GM21367 (cell line): ENCODE data around the gene NAP1L4.

ENCODE experiments used
- ATAC-seq: cut with Tn5 transposase; IDR thresholded peaks from one replicate; pipeline ENCODE4 v1.9.1; 2021; ENCODE audit not compliant: unreplicated experiment

NAP1L4 gene

GRCh38 chr11:2963761-2964160 lies 28.4 kb downstream of the NAP1L4 start:
- no peak for ATAC-seq

GRCh38 chr11:2963112-2963754 lies 28.9 kb downstream of the NAP1L4 start:
- no peak for ATAC-seq

GRCh38 chr11:2961080-2961479 lies 31.0 kb downstream of the NAP1L4 start:
- no peak for ATAC-seq

GRCh38 chr11:2960139-2960538 lies 32.0 kb downstream of the NAP1L4 start:
- no peak for ATAC-seq

- ATAC-seq = no peak
These were observed 33.9 kb downstream of the NAP1L4 start for GRCh38 chr11:2958251-2958650.

- no peak for ATAC-seq
These were observed 36.1 kb downstream of the NAP1L4 start for GRCh38 chr11:2955906-2956476.

GRCh38 chr11:2954263-2954662 lies 37.9 kb downstream of the NAP1L4 start:
- no peak for ATAC-seq

GRCh38 chr11:2952290-2952689 lies 39.8 kb downstream of the NAP1L4 start:
- ATAC-seq = no peak

- ATAC-seq = no peak
These were observed 40.7 kb downstream of the NAP1L4 start for GRCh38 chr11:2951231-2952110.

GRCh38 chr11:2950825-2951224 lies 41.3 kb downstream of the NAP1L4 start:
- no peak for ATAC-seq

GRCh38 chr11:2949920-2950319 lies 42.2 kb downstream of the NAP1L4 start:
- ATAC-seq = no peak

GRCh38 chr11:2947744-2948143 lies 44.4 kb downstream of the NAP1L4 start:
- ATAC-seq = no peak

- ATAC-seq = no peak
These were observed 46.3 kb downstream of the NAP1L4 start for GRCh38 chr11:2945757-2946287.

GRCh38 chr11:2945031-2945756 lies 46.9 kb downstream of the NAP1L4 start:
- no peak for ATAC-seq

GRCh38 chr11:2944530-2944929 lies 47.6 kb downstream of the NAP1L4 start:
- ATAC-seq = no peak

- ATAC-seq = no peak
These were observed 48.4 kb downstream of the NAP1L4 start for GRCh38 chr11:2943711-2944118.

- ATAC-seq = no peak
These were observed 49.0 kb downstream of the NAP1L4 start for GRCh38 chr11:2942872-2943710.

GRCh38 chr11:2942447-2942846 lies 49.7 kb downstream of the NAP1L4 start:
- ATAC-seq = no peak

- ATAC-seq = no peak
These were observed 51.0 kb downstream of the NAP1L4 start for GRCh38 chr11:2940921-2941821.
